HPDE6-E6E7 (cell line): ENCODE results near the gene SLC29A4.
"Not testable (repeated sequence)": the region's sequence is repeated elsewhere in the genome, so short reads cannot be mapped to it uniquely, and the experiment has no call there.

Experiments used
- DNase-seq: peaks from one replicate; pipeline ENCODE4 v3.0.0; 2011; ENCODE audit warnings: missing footprints; ENCODE audit errors: extremely low spot score

Gene SLC29A4

GRCh38 chr7:5274441-5274840, 8.3 kb upstream of the SLC29A4 start:
- no peak for DNase-seq

GRCh38 chr7:5274985-5275431, 7.7 kb upstream of the SLC29A4 start:
- DNase-seq, result not testable (repeated sequence)

- not testable (repeated sequence) for DNase-seq
Observed at GRCh38 chr7:5275510-5275909, 7.2 kb upstream of the SLC29A4 start.

- not testable (repeated sequence) for DNase-seq
Observed at GRCh38 chr7:5276123-5276522, 6.6 kb upstream of the SLC29A4 start.

GRCh38 chr7:5276611-5277010, 6.1 kb upstream of the SLC29A4 start:
- no peak for DNase-seq

- no peak for DNase-seq
Observed at GRCh38 chr7:5278766-5279165, 4.0 kb upstream of the SLC29A4 start.

- DNase-seq, result no peak
Observed at GRCh38 chr7:5279734-5280133, 3.0 kb upstream of the SLC29A4 start.

- not testable (repeated sequence) for DNase-seq
Observed at GRCh38 chr7:5281598-5282500, 894 bp upstream of the SLC29A4 start.

- DNase-seq, result no peak
Observed at GRCh38 chr7:5283421-5284303, 919 bp downstream of the SLC29A4 start.

- no peak for DNase-seq
Observed at GRCh38 chr7:5284304-5285281, 1.9 kb downstream of the SLC29A4 start.

GRCh38 chr7:5286933-5287332, 4.2 kb downstream of the SLC29A4 start:
- no peak for DNase-seq

- DNase-seq, result not testable (repeated sequence)
Observed at GRCh38 chr7:5287373-5287772, 4.6 kb downstream of the SLC29A4 start.

- no peak for DNase-seq
Observed at GRCh38 chr7:5287802-5288201, 5.1 kb downstream of the SLC29A4 start.

GRCh38 chr7:5288560-5288959, 5.8 kb downstream of the SLC29A4 start:
- DNase-seq, result not testable (repeated sequence)

- DNase-seq, result no peak
Observed at GRCh38 chr7:5289355-5289754, 6.6 kb downstream of the SLC29A4 start.

GRCh38 chr7:5291301-5291700, 8.6 kb downstream of the SLC29A4 start:
- DNase-seq, result no peak

GRCh38 chr7:5291711-5292335, 9.1 kb downstream of the SLC29A4 start:
- DNase-seq, result not testable (repeated sequence)

GRCh38 chr7:5294169-5294987, 11.6 kb downstream of the SLC29A4 start:
- no peak for DNase-seq

GRCh38 chr7:5295039-5296014, 12.6 kb downstream of the SLC29A4 start:
- no peak for DNase-seq
